Naive B cell (primary cell): ENCODE measurements around the gene LSP1. TPM values are rescaled to one million over a fixed set of nuclear protein-coding genes. Genes with fewer than 3 reads are reported as not detected.
A peak's percentile ranks its signal among the peaks of the same experiment; 100 is the strongest.

Experiments used
- ATAC-seq, 2 donors: fragments of 150-1000 bp; cut with Tn5 transposase; 2 replicates each; pipeline ENCODE4 v1.10.0; 2021; ENCODE audit warnings: low read depth in 2 of 2, mild to moderate bottlenecking in 2 of 2, moderate library complexity in 2 of 2
- DNase-seq: peaks from one replicate; pipeline ENCODE4 v3.0.0; 2022
- H3K27ac Mint-ChIP-seq, 6 donors: one replicate each; pipeline ENCODE4 v1.8.0; 2020 to 2022; ENCODE audit warnings: mild to moderate bottlenecking in 6 of 6, mixed read lengths in 6 of 6, moderate library complexity in 5 of 6, inconsistent platforms in 2 of 6
- H3K27me3 Mint-ChIP-seq, 3 donors: one replicate each; pipeline ENCODE4 v1.8.0; 2021 to 2022; ENCODE audit warnings: mixed read lengths in 3 of 3, mild to moderate bottlenecking in 1 of 3
- H3K36me3 Mint-ChIP-seq, 2 donors: one replicate each; pipeline ENCODE4 v1.8.0; 2020 to 2022; ENCODE audit warnings: mixed read lengths in 2 of 2, inconsistent platforms in 1 of 2, mild to moderate bottlenecking in 1 of 2
- H3K4me1 Mint-ChIP-seq, 3 donors: one replicate each; pipeline ENCODE4 v1.8.0; 2020 to 2022; ENCODE audit warnings: mixed read lengths in 3 of 3, inconsistent platforms in 1 of 3, mild to moderate bottlenecking in 1 of 3, moderate library complexity in 1 of 3
- H3K4me3 Mint-ChIP-seq, 8 donors: one replicate each; pipeline ENCODE4 v1.8.0; 2020 to 2022; ENCODE audit warnings: mild to moderate bottlenecking in 8 of 8, mixed read lengths in 8 of 8, moderate library complexity in 8 of 8, inconsistent platforms in 2 of 8
- H3K9me3 Mint-ChIP-seq, 7 donors: one replicate each; pipeline ENCODE4 v1.8.0; 2020 to 2022; ENCODE audit warnings: mixed read lengths in 7 of 7, mild to moderate bottlenecking in 5 of 7, inconsistent platforms in 2 of 7, moderate library complexity in 1 of 7
- polyA plus RNA-seq, 6 donors: library from polyadenylated mRNA; unstranded; fragments of 300-500 nt; fragmentation: Illumina TruSeq; gene quantifications; one replicate each; pipeline ENCODE4 v1.2.3, GENCODE V29; 2021; ENCODE audit warnings: low read depth in 6 of 6

The LSP1 gene
- polyA plus RNA-seq, 6 donors from 2014 or later: 342 to 587 (median 422) TPM

DNA sequence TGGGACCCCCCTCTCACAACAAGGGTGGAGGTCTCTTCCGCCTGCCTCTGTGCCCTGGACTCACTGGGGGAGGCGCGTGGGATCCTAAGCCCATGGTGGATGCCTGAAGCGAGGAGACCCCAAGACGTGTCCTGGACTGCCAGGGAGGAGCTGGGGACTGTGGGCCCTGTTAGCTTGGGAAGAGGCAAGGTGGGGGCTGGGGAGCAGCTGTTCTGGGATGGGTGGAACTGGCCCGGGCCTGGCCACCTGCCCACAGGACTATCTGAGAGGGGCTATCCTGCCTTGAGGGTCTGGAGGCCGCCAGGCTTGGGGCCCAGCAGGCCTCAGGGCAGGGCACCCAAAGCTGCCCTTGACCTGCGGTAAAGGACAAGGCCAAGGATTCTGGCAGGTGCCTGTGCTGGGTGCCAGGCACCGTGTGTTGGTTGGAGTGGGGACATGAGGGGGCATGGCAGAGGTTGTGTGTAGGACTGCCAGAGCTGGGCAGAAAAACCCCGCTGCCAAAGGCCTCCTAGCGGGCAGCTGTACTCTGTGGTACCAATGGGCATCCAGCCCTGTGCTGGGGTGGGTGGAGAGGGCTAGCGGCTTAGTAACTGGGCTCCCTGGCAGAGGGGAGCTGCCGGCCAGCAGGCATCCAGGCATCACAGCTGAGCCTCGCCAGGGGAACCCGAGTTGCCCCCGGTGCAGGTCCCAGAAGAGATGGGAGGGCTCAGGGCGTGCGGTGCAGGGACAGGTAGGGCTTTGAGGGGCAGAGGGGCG, 670 bp downstream of the LSP1 start:
- H3K9me3 Mint-ChIP-seq: no peaks in the 10 kb centered on the region
- ATAC-seq: no peak
- DNase-seq: no peak

DNA sequence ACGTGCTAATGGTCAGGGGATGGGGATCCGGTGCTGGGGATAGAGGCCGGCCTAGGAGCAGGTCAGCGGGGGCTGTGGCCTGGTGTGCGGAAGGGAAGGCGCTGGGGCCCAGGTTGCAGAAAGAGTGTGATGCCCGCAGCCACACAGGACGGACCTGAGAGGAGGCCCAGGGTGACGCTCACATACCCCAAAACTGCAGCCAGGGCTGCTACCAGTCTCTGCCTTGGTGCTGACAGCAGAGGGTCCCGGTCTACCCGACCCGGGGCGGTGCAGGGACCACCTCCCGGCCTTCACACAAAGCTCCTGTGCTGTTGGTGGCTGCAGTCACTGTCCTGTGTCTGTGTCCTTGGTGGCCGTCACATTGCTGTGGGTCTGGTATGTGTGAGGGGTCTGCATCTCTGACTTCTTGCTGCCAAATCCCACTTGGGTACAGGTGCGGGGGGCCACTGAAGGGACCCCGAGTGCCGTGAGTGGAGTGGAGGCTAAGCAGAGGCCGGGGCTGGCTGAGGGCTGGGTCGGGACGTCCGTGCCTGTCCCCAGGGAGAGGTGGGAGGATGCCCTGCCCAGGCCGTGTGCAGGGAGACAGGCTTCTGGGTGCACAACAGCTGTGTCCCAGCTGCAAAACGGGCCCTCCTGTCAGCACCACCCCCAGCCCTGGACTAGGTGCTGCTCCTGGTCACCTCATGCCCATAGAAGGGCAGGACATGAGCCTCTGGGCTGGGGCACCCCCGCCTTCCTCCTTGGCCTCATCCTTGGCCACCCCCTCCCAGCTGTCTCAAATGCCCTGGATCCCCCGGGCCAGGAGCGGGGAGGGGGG, 1.5 kb downstream of the LSP1 start:
- Mint-ChIP-seq H3K4me3 (peak overlapping the region; percentile 92 to 100 (median 99)), H3K27me3 (no peaks in the 10 kb centered on the region), H3K36me3 (peaks cover 0 to 8% of the 10 kb centered on the region in 2 donors), H3K9me3 (no peaks in the 10 kb centered on the region), H3K27ac (peak overlapping the region in 4 of 6 donors; percentile 75 to 98 (median 98)), H3K4me1 (peaks cover 48 to 68% (median 52%) of the 10 kb centered on the region in 3 donors)
- ATAC-seq: no peak
- no peak for DNase-seq

More for the DNA sequence above, 670 bp downstream of the LSP1 start:
- H3K27ac Mint-ChIP-seq: peak overlapping the region; percentile 97 to 100 (median 98)
- peaks cover 49 to 73% (median 59%) of the 10 kb centered on the region in 3 donors for H3K4me1 Mint-ChIP-seq
- H3K4me3 Mint-ChIP-seq: peak overlapping the region; percentile 92 to 100 (median 99)
- peaks cover 0 to 8% of the 10 kb centered on the region in 2 donors for H3K36me3 Mint-ChIP-seq
- no peaks in the 10 kb centered on the region for H3K27me3 Mint-ChIP-seq

DNA sequence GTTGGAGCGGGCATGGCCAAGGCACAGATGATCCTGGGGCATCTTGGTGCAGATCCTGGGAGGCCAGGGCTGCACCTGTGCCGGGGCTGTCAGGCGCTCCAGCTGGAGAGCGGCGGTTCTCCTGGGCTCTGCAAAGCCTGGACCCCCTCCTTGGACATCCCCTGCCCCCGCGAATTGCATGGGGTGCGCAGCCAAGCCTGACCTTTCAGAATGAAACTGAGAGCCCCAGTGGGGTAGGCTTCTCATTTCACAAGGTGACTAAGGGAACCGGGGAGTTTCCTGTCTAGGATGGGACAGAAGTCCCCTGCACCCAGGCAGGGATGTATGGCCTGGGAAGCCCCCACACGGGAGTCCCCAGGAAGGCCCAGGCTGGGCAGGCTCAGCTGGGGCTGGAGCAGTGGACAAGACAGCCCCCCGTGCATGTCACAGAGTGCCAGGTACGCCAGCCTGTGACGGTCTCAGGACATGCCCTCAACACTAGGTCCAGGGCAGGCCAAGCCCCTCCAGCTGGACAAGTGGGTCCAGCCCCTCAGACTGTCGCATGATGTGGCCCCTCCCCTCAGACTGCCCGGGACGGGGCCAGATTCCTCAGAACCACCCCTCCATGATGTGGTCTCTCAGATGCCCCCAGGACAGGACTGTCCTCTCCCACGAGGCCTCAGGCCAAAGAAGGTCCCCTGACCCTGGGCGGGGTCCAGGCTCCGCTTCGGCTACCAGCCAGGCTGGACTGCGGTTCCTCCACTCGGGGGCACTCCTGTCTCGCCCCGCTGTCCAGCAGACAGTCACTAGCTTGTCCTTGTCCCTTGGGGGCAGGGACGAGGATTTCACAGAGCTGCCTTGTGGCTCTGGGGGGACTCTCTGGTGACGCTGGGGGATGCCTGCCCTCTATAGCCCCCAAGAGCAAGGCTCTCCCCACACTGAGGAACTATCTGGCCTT, 2.3 kb downstream of the LSP1 start:
- no peaks in the 10 kb centered on the region for H3K9me3 Mint-ChIP-seq
- no peak for ATAC-seq
- H3K36me3 Mint-ChIP-seq: peaks cover 0 to 8% of the 10 kb centered on the region in 2 donors
- no peaks in the 10 kb centered on the region for H3K27me3 Mint-ChIP-seq
- no peak for DNase-seq
- peak overlapping the region; percentile 39 to 100 (median 98) for H3K4me3 Mint-ChIP-seq
- H3K4me1 Mint-ChIP-seq: peaks cover 40 to 59% (median 44%) of the 10 kb centered on the region in 3 donors
- peak overlapping the region in 1 of 6 donors; percentile 71 for H3K27ac Mint-ChIP-seq

DNA sequence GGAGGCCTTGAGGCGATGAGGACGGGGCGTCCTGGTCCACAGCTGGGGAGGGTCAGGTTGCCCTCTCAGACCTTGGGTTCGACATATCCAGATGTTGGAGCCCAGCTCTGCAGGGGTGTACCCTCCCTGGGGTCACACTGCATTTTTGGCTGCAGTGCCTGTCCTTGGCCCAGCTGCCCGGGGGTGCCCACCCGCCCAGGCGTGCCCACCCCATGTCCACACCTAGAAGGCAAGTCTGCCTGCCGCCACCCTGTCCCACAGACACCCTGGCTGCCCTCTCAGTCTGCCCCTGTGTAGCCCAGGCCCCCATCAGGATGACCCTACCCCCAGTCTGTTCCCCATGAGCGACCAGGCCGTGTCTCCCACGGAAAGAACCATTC, 3.0 kb downstream of the LSP1 start:
- H3K27me3 Mint-ChIP-seq: no peaks in the 10 kb centered on the region
- no peak for DNase-seq
- no peak for ATAC-seq
- H3K9me3 Mint-ChIP-seq: no peaks in the 10 kb centered on the region
- H3K27ac Mint-ChIP-seq: peak overlapping the region in 3 of 6 donors; percentile 70 to 80 (median 71)
- H3K36me3 Mint-ChIP-seq: peaks cover 0 to 8% of the 10 kb centered on the region in 2 donors
- H3K4me3 Mint-ChIP-seq: peak overlapping the region in 7 of 8 donors; percentile 30 to 99 (median 54)
- peaks cover 34 to 53% (median 37%) of the 10 kb centered on the region in 3 donors for H3K4me1 Mint-ChIP-seq

DNA sequence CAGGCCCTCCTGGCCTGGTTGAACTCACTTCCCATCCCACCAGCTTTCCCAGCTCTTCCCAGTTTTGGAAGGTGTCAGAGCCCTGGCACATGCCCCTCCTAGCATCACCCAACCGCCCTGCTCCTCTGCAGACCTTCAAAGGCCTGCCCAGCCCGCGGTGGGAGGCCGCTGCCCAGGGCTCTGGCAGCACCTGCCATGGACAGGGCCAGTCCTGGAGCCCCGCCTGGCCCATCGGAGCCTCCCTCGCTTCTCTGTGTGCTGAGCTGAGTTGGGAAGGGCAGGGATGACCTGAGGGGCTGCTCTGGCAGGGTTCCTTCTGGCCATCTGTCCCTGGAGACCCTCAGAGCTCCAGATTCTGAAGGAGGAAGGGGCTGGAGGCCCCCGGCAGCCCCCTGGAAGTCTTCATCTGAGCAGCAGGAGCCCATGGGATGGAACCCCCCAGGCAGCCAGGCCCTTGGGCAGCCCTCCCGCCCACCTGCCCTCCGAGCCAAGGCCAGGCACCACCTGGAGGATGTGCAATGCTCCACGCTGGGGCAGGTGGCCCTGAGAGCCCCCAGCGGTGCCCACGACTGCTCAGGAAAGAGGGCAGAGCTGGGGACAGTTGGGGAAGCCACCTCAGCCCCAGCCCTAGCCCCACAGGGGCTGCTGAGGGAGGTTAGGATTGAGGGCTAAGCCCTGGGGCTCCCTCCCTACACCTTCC, 3.6 kb downstream of the LSP1 start:
- ATAC-seq: no peak
- no peak for DNase-seq
- Mint-ChIP-seq H3K4me1 (peaks cover 31 to 48% (median 32%) of the 10 kb centered on the region in 3 donors), H3K4me3 (peak overlapping the region in 4 of 8 donors; percentile 2 to 99 (median 59)), H3K9me3 (no peaks in the 10 kb centered on the region), H3K27me3 (no peaks in the 10 kb centered on the region), H3K27ac (peak overlapping the region in 3 of 6 donors; percentile 70 to 80 (median 71)), H3K36me3 (peaks cover 0 to 8% of the 10 kb centered on the region in 2 donors)

DNA sequence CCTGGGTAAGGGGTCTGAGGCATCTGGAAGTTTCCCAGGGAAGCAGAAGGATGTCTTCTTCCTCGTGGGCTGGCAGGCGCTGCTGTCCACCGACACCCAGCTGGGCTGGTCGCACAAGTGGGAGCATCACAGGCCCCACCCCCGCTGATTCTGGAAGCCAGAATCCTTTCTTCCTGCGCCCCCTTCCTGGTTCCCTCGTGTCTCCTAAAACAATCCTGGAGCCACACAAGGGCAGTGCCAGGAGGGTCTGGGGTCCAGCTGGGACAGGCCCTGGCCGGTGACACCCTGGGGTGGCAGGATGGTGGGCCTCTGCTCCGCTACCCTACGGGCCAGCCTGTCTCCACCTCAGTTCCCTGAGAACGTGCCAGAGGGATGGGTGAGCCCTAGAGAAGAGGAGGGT, 4.2 kb downstream of the LSP1 start:
- Mint-ChIP-seq H3K4me1 (peaks cover 26 to 45% (median 29%) of the 10 kb centered on the region in 3 donors), H3K27ac (no peak overlapping the region), H3K4me3 (no peak overlapping the region), H3K9me3 (no peaks in the 10 kb centered on the region), H3K36me3 (peaks cover 0 to 8% of the 10 kb centered on the region in 2 donors), H3K27me3 (no peaks in the 10 kb centered on the region)
- no peak for ATAC-seq
- no peak for DNase-seq

DNA sequence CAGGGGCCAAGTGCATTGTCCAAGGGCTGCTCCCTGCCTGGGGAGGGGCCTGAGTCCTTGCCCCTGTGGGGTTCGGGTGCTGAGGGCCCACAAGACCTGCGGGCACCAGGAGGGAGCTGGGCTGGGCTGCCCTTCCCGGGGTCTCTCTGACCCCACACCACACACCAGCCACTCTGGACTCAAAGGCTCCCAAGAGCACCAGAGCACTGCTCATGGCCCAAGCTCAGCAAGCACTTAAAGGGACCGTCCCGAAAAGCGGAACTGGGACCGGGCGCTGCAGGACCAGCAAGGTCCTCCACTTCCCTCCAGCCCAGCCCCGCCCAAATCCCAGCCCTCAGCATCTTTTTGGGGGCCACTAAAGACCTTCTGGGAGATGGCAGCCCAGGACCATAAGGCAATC, 5.3 kb downstream of the LSP1 start:
- no peaks in the 10 kb centered on the region for H3K9me3 Mint-ChIP-seq
- ATAC-seq: no peak
- no peak for DNase-seq
- H3K36me3 Mint-ChIP-seq: peaks cover 0 to 2% of the 10 kb centered on the region in 2 donors
- H3K4me3 Mint-ChIP-seq: peak overlapping the region in 1 of 8 donors; percentile 55
- no peaks in the 10 kb centered on the region for H3K27me3 Mint-ChIP-seq
- H3K27ac Mint-ChIP-seq: peak overlapping the region in 1 of 6 donors; percentile 72
- H3K4me1 Mint-ChIP-seq: peaks cover 16 to 41% (median 23%) of the 10 kb centered on the region in 3 donors

DNA sequence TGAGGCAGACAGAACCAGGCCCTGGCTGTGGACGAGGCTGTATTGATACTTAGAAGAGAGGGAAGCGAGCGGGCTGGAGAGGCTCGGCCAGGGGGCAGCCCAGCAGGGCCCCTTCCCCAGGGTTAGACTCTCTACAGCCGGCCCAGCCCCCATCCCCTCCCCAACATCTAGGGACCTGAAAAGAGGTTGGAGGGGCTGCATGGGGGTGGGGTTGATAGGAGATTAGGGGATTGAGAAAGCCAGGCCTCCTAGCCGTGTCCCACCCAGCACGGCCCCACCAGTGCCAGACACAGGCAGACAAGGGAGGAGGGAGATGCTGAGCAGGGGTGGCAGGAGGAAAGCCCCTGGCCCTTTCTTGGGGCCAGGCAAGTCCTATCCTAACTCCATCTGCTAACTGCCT, 5.7 kb downstream of the LSP1 start:
- H3K9me3 Mint-ChIP-seq: no peaks in the 10 kb centered on the region
- peaks cover 16 to 38% (median 23%) of the 10 kb centered on the region in 3 donors for H3K4me1 Mint-ChIP-seq
- no peaks in the 10 kb centered on the region for H3K27me3 Mint-ChIP-seq
- H3K36me3 Mint-ChIP-seq: no peaks in the 10 kb centered on the region
- ATAC-seq: no peak
- peak overlapping the region in 2 of 6 donors; percentile 70 to 72 for H3K27ac Mint-ChIP-seq
- H3K4me3 Mint-ChIP-seq: peak overlapping the region in 1 of 8 donors; percentile 55
- no peak for DNase-seq

DNA sequence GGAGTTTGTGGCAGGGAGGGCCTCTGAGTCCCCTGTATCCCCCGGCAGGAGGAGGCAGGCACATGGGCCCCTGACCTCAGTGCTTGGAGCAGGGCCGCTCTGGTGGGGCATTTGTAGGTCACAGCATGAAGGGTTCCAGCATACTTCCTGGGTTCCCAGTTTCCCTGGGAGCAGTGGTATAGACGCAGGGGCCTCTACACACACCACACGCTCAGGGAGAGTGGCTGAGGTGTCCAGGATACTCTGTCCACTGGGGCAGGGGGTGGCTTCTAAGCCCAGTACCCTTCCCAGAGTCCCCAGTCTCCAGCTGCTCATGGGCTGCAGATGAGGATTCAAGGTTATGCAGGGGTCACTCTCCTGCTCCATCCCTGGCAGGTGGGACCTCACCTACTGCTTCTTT, 6.1 kb downstream of the LSP1 start:
- Mint-ChIP-seq H3K36me3 (no peaks in the 10 kb centered on the region), H3K27ac (peak overlapping the region in 1 of 6 donors; percentile 70), H3K9me3 (no peaks in the 10 kb centered on the region), H3K4me3 (peak overlapping the region in 1 of 8 donors; percentile 55), H3K27me3 (no peaks in the 10 kb centered on the region), H3K4me1 (peaks cover 16 to 37% (median 23%) of the 10 kb centered on the region in 3 donors)
- DNase-seq (no peak), ATAC-seq (no peak)

DNA sequence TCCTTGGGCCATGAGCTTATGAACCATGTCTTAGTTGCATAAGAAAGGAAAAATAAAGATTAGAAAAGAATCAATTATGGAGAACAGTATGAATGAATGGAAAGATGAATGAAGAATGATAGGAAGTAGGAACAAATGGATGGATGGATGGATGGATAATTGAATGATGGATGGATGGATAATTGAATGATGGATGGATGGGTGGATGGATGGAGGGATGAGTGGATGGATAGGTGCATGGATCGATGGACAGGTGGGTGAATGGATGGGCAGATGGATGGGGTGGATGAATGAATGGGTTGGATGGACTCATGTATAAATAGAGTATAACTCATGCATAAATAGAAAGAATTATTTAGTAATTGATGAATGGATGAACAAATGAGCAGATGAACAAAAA, 7.2 kb downstream of the LSP1 start:
- Mint-ChIP-seq H3K27ac (no peak overlapping the region), H3K4me3 (no peak overlapping the region), H3K9me3 (no peaks in the 10 kb centered on the region), H3K36me3 (no peaks in the 10 kb centered on the region), H3K4me1 (peaks cover 19 to 41% (median 29%) of the 10 kb centered on the region in 3 donors), H3K27me3 (no peaks in the 10 kb centered on the region)
- DNase-seq: no peak
- ATAC-seq: no peak

DNA sequence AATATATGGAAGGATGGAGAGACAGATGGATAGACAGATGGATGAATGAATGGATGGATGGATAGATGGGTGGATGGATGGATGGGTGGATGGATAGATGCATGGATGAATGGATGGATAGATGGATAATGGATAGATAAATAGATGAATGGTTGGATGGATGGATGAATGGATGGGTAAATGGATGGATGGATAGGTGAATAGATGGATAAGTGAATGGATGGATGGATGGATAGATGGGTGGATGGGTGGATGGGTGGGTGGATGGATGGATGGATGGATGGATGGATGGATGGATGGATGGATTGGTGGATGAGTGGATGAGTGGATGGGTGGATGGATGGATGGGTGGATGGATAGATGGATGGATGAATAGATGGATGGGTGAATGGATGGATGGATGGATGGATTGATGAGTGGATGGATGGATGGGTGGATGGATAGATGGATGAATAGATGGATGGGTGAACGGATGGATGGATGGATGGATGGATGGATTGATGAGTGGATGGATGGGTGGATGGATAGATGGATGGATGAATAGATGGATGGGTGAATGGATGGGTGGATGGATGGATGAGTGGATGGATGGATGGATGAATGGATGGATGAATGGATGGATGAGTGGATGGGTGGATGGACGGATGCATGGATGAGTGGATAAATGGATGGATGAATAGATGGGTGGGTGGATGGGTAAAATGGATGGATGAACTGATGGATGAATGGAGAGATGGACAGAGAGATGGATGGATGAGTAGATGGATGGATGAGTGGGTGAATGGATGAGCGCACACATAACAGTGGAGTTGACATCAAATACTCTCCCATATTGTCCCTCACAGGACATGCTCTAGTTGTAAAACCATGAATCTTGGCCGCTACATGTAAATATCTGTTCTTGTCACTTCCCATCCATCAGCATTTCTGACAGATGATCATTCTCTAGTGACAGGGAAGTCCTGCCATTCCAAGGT, 8.8 kb downstream of the LSP1 start:
- Mint-ChIP-seq H3K9me3 (no peaks in the 10 kb centered on the region), H3K4me3 (no peak overlapping the region), H3K27ac (no peak overlapping the region), H3K27me3 (no peaks in the 10 kb centered on the region), H3K36me3 (no peaks in the 10 kb centered on the region), H3K4me1 (peaks cover 24 to 45% (median 39%) of the 10 kb centered on the region in 3 donors)
- DNase-seq: no peak
- no peak for ATAC-seq
